Ascending aorta (tissue), 2 donors: Measurements from ENCODE around the gene NPAS3. TPM values are rescaled to one million over a fixed set of nuclear protein-coding genes. Genes with fewer than 3 reads are reported as not detected.

Source experiments
- DNase-seq, 2 donors: peaks; one replicate each; pipeline ENCODE4 v3.0.0-alpha.2; 2019; ENCODE audit warnings: low spot score in 2 of 2
- H3K27ac ChIP-seq, 2 donors: fragments of 200-600 bp; sonication (generic); one replicate each; pipeline ENCODE4 v1.5.1; 2016 to 2017; ENCODE audit warnings: mild to moderate bottlenecking in 1 of 2
- H3K27me3 ChIP-seq: fragments of 200-600 bp; sonication (generic); one replicate; pipeline ENCODE4 v1.5.1; 2017
- H3K36me3 ChIP-seq, 2 donors: fragments of 200-600 bp; sonication (generic); one replicate each; pipeline ENCODE4 v1.5.1; 2016
- H3K4me1 ChIP-seq, 2 donors: fragments of 200-600 bp; sonication (generic); one replicate each; pipeline ENCODE4 v1.5.1; 2016 to 2017; ENCODE audit warnings: mild to moderate bottlenecking in 1 of 2
- H3K4me3 ChIP-seq, 2 donors: fragments of 200-600 bp; sonication (generic); one replicate each; pipeline ENCODE4 v1.5.1; 2016 to 2017; ENCODE audit warnings: mild to moderate bottlenecking in 1 of 2
- H3K9me3 ChIP-seq, 2 donors: fragments of 200-600 bp; sonication (generic); one replicate each; pipeline ENCODE4 v1.5.1; 2016
- CTCF ChIP-seq, 3 experiments: fragments of 200-600 bp in 2 of 3; fragments of 450-650 bp in 1 of 3; sonication (generic) in 2 of 3; IDR thresholded peaks; one replicate each; pipeline ENCODE4 v1.5.1; 2016 to 2019; ENCODE audit warnings: antibody characterized with exemption in 3 of 3, mild to moderate bottlenecking in 1 of 3, moderate library complexity in 1 of 3
- intact Hi-C: fragments of 100-400 bp; cut with DNase I; formaldehyde crosslinking; loops from one replicate; pipeline ENCODE4 v1.15.1; 2023
- total RNA-seq: library from RNA; depleted of rRNA; stranded (reverse); fragments of >200 nt; gene quantifications from one replicate; pipeline ENCODE4 v1.1.0, GENCODE V29; 2016

Gene NPAS3
- total RNA-seq, 1 donor from 2014 or later = not detected

DNA sequence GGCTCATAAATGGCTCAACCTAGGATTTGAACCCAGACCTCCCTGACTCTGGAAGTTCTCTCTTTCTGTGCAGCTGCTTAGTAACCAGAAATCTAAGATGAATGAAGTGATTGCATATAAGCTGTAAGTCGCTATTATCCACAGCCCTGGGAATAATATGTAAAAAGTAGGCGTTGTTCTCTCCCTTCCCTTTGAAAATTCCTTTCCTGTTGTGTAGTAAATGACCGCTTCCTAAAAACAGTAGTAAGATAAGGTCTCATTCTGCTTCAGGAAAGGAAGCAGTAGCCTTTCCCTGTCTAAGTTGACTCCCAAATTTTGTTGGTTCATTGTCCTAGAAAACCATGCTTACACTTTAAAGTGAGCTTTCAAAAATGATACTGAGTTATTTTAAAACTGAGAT, 593.9 kb downstream of the NPAS3 start:
- Histone ChIP-seq H3K4me1 (no peaks in the 10 kb centered on the region), H3K36me3 (no peaks in the 10 kb centered on the region), H3K27me3 (no peaks in the 10 kb centered on the region), H3K9me3 (no peaks in the 10 kb centered on the region), H3K27ac (no peak overlapping the region), H3K4me3 (no peak overlapping the region)
- intact Hi-C loops = no loop called here
- no peak for TF ChIP-seq CTCF (IDR thresholded peaks at IDR 0.05)
- DNase-seq = no peak

GRCh38 chr14:33534104-33534503, 595.4 kb downstream of the NPAS3 start:
- Histone ChIP-seq H3K36me3 (no peaks in the 10 kb centered on the region), H3K27ac (no peak overlapping the region), H3K4me1 (no peaks in the 10 kb centered on the region), H3K9me3 (no peaks in the 10 kb centered on the region), H3K4me3 (no peak overlapping the region), H3K27me3 (no peaks in the 10 kb centered on the region)
- no peak for TF ChIP-seq CTCF (IDR thresholded peaks at IDR 0.05)
- intact Hi-C loops = no loop called here
- DNase-seq = no peak

- Histone ChIP-seq H3K4me1 (no peaks in the 10 kb centered on the region), H3K4me3 (no peak overlapping the region), H3K27me3 (no peaks in the 10 kb centered on the region), H3K9me3 (no peaks in the 10 kb centered on the region), H3K36me3 (no peaks in the 10 kb centered on the region), H3K27ac (no peak overlapping the region)
- no peak for TF ChIP-seq CTCF (IDR thresholded peaks at IDR 0.05)
- DNase-seq = no peak
- intact Hi-C loops = no loop called here
These were observed 596.0 kb downstream of the NPAS3 start for GRCh38 chr14:33534632-33535031.

- DNase-seq = no peak
- H3K4me1 ChIP-seq = no peaks in the 10 kb centered on the region
- intact Hi-C loops = no loop called here
- no peaks in the 10 kb centered on the region for H3K36me3 ChIP-seq
- no peak overlapping the region for H3K27ac ChIP-seq
- TF ChIP-seq CTCF (IDR thresholded peaks at IDR 0.05) = no peak
- H3K27me3 ChIP-seq = no peaks in the 10 kb centered on the region
- H3K4me3 ChIP-seq = no peak overlapping the region
- H3K9me3 ChIP-seq = no peaks in the 10 kb centered on the region
These were observed 601.3 kb downstream of the NPAS3 start for GRCh38 chr14:33539918-33540357.

DNA sequence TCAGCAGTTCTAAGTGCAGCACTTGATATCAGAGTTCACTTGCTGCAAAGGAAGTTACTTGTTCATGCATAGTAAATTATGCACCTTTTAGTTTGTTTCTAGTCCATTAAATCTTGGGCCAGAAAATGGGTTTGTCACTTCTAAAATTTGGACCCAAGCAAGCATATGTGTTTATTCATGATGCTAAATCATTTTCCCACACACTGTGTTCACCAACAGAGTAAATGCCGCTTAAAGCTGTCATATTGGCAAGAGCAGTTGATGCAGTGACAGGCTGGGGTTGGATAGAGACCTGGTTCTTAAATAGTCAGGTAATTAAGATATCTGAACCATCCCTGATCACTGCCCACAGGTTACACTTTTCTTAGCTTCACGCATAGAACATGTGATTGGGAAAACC, 602.5 kb downstream of the NPAS3 start:
- H3K4me3 ChIP-seq = no peak overlapping the region

More for the DNA sequence above, 602.5 kb downstream of the NPAS3 start:
- no peak overlapping the region for H3K27ac ChIP-seq
- no peak for DNase-seq
- intact Hi-C loops = no loop called here
- no peaks in the 10 kb centered on the region for H3K27me3 ChIP-seq
- no peaks in the 10 kb centered on the region for H3K4me1 ChIP-seq
- H3K36me3 ChIP-seq = no peaks in the 10 kb centered on the region
- no peaks in the 10 kb centered on the region for H3K9me3 ChIP-seq
- no peak for TF ChIP-seq CTCF (IDR thresholded peaks at IDR 0.05)
